ENCODE results near the gene DUSP22. TPM values are rescaled to one million over a fixed set of nuclear protein-coding genes. Genes with fewer than 3 reads are reported as not detected.

DUSP22 gene
- total and polyA plus RNA-seq, 2 experiments from 2014 or later = 12.8 to 36.8 TPM

GRCh38 chr6:324729-325125 lies 32.4 kb downstream of the DUSP22 start:
- H3K36me3 ChIP-seq (ENCODE audit: insufficient read depth) = no peaks in the 10 kb centered on the region; the same call in 1 of the 2 replicates
- Mint-ChIP-seq H3K36me3 (ENCODE audit: low read depth) (peaks cover 20% of the 10 kb centered on the region), H3K27me3 (ENCODE audit: insufficient read depth, low read depth, poor library complexity) (peaks cover 4% of the 10 kb centered on the region), H3K27ac (no peak overlapping the region), H3K4me3 (no peak overlapping the region), H3K9me3 (peaks cover 16% of the 10 kb centered on the region), H3K4me1 (no peaks in the 10 kb centered on the region; the same call in 1 of the 3 replicates)
- H3K4me3 ChIP-seq = no peak overlapping the region
- peaks cover 3% of the 10 kb centered on the region; the same call in 1 of the 2 replicates for H3K79me2 ChIP-seq (replicated peaks; ENCODE audit: insufficient read depth)
- H3K27ac ChIP-seq (ENCODE audit: low read depth) = no peak overlapping the region
- TF ChIP-seq ETS1 (IDR thresholded peaks at IDR 0.05) (no peak), EZH2phosphoT487 (IDR thresholded peaks at IDR 0.05; ENCODE audit: unreplicated experiment) (no peak), EZH2 (IDR thresholded peaks at IDR 0.05; ENCODE audit: low read depth, unreplicated experiment) (no peak), STAT1 (IDR thresholded peaks at IDR 0.05; ENCODE audit: unreplicated experiment) (no peak), JUNB (IDR thresholded peaks at IDR 0.05; ENCODE audit: unreplicated experiment) (no peak), REST (IDR thresholded peaks at IDR 0.05; ENCODE audit: unreplicated experiment) (no peak), ZNF331 (CRISPR knock-in tag; IDR thresholded peaks at IDR 0.05; ENCODE audit: low read depth) (no peak), ZNF114 (CRISPR knock-in tag; IDR thresholded peaks at IDR 0.05) (no peak), CTCF (conservative IDR thresholded peaks at IDR 0.05; ENCODE audit: low read depth in 2 of 2) (no peak), CREB1 (CRISPR knock-in tag; IDR thresholded peaks at IDR 0.05; ENCODE audit: low read depth) (no peak), NANOG (IDR thresholded peaks at IDR 0.05; ENCODE audit: borderline replicate concordance) (no peak), ZNF462 (CRISPR knock-in tag; IDR thresholded peaks at IDR 0.05) (no peak), POLR2AphosphoS5 (IDR thresholded peaks at IDR 0.05; ENCODE audit: low read depth) (no peak)
- H3K4me2 ChIP-seq = no peak overlapping the region
- H4K20me1 ChIP-seq (replicated peaks; ENCODE audit: insufficient read depth) = no peaks in the 10 kb centered on the region; the same call in 1 of the 2 replicates
- H3F3A ChIP-seq (replicated peaks; ENCODE audit: low read depth) = no peaks in the 10 kb centered on the region
- peaks cover 13% of the 10 kb centered on the region; the same call in 1 of the 2 replicates for H3K4me1 ChIP-seq (ENCODE audit: insufficient read depth)
- no peaks in the 10 kb centered on the region; the same call in 1 of the 2 replicates for H3K9me2 ChIP-seq (ENCODE audit: insufficient read depth)
- ATAC-seq = peak; percentile 56
- DNase-seq (ENCODE audit: low spot score) = peak; percentile 33
- H2AFZ ChIP-seq = no peak overlapping the region
- H3K27me3 ChIP-seq (ENCODE audit: insufficient read depth) = no peaks in the 10 kb centered on the region
